ENCODE results near the gene LAMTOR2.

GRCh38 chr1:156026588-156026987 lies 28.0 kb upstream of the LAMTOR2 start:
- TF ChIP-seq CTCF (IDR thresholded peaks at IDR 0.05; ENCODE audit: insufficient read depth, low read length, poor library complexity, severe bottlenecking) (no peak), EZH2phosphoT487 (conservative IDR thresholded peaks at IDR 0.05; ENCODE audit: low read length) (no peak)

Data from SU-DHL-6 (cell line).